T-cell (primary cell): ENCODE results near the gene MSN. TPM values are rescaled to one million over a fixed set of nuclear protein-coding genes. Genes with fewer than 3 reads are reported as not detected.
"Not testable (repeated sequence)": the region's sequence is repeated elsewhere in the genome, so short reads cannot be mapped to it uniquely, and the experiment has no call there.

Experiments
- ATAC-seq, 4 experiments: fragments of 200-7000 bp in 3 of 4; fragments of 150-1000 bp in 1 of 4; cut with Tn5 transposase; replicated peaks in 1 of 4; 1 replicate in 3 of 4; 2 replicates in 1 of 4; pipeline ENCODE4 v1.10.0; 2021; ENCODE audit warnings: moderate library complexity in 3 of 4, mild to moderate bottlenecking in 2 of 4, moderate number of reproducible peaks in 1 of 4
- CTCF ChIA-PET, 2 donors: fragments of 300-600 bp; sonication (Branson Sonifier 250); formaldehyde crosslinking; loops; one replicate each; lab custom pipeline; 2022; ENCODE audit warnings: antibody characterized with exemption in 2 of 2; lab: Charles Lee
- POLR2A ChIA-PET, 2 donors: fragments of 300-600 bp; sonication (Branson Sonifier 250); formaldehyde crosslinking; loops; one replicate each; lab custom pipeline; 2022; ENCODE audit warnings: antibody characterized with exemption in 2 of 2; lab: Charles Lee
- DNase-seq, 35 experiments: peaks; one replicate each; pipeline versions ENCODE4 v3.0.0 to v3.0.0-alpha.2; 2013 to 2023
- H3K27ac ChIP-seq: one replicate; pipeline ENCODE4 v1.5.1; 2013; ENCODE audit warnings: low read length
- H3K27me3 ChIP-seq, 2 experiments: replicated peaks in 1 of 2; 1 replicate in 1 of 2; 2 replicates in 1 of 2; pipeline versions ENCODE4 v1.6.1 to v1.7.0; 2013; ENCODE audit warnings: low read length in 1 of 2, mixed read lengths in 1 of 2; ENCODE audit not compliant: control insufficient read depth in 2 of 2, insufficient read depth in 2 of 2; ENCODE audit errors: extremely low read depth in 1 of 2
- H3K36me3 ChIP-seq, 2 donors: 1 replicate in 1 of 2; 2 replicates in 1 of 2; pipeline versions ENCODE4 v1.6.1 to v1.7.0; 2013; ENCODE audit warnings: low read length in 1 of 2; ENCODE audit not compliant: control insufficient read depth in 2 of 2, insufficient read depth in 1 of 2; ENCODE audit errors: extremely low read depth in 1 of 2
- H3K4me1 ChIP-seq, 2 experiments: 1 replicate in 1 of 2; 2 replicates in 1 of 2; pipeline versions ENCODE4 v1.6.1 to v1.7.0; 2013; ENCODE audit warnings: low read length in 2 of 2, mixed read lengths in 1 of 2; ENCODE audit not compliant: insufficient read depth in 2 of 2, control insufficient read depth in 1 of 2; ENCODE audit errors: extremely low read depth in 1 of 2
- H3K4me3 ChIP-seq, 2 donors: 1 replicate in 1 of 2; 2 replicates in 1 of 2; pipeline versions ENCODE4 v1.5.1 to v1.7.0; 2013; ENCODE audit warnings: mild to moderate bottlenecking in 2 of 2, low read length in 1 of 2, moderate library complexity in 1 of 2; ENCODE audit not compliant: control insufficient read depth in 1 of 2; ENCODE audit errors: extremely low read depth in 1 of 2
- H3K9me3 ChIP-seq: 2 replicates; pipeline ENCODE4 v1.7.0; 2013
- H3K27ac Mint-ChIP-seq, 2 donors: one replicate each; pipeline ENCODE4 v1.8.0; 2020 to 2021; ENCODE audit warnings: mild to moderate bottlenecking in 2 of 2, mixed read lengths in 2 of 2
- H3K27me3 Mint-ChIP-seq, 2 donors: one replicate each; pipeline ENCODE4 v1.8.0; 2021 to 2022; ENCODE audit warnings: mixed read lengths in 2 of 2
- H3K36me3 Mint-ChIP-seq: one replicate; pipeline ENCODE4 v1.8.0; 2021; ENCODE audit warnings: mixed read lengths
- H3K4me1 Mint-ChIP-seq, 3 donors: one replicate each; pipeline ENCODE4 v1.8.0; 2020 to 2022; ENCODE audit warnings: mixed read lengths in 3 of 3, mild to moderate bottlenecking in 1 of 3
- H3K4me3 Mint-ChIP-seq, 3 donors: one replicate each; pipeline ENCODE4 v1.8.0; 2020 to 2022; ENCODE audit warnings: mild to moderate bottlenecking in 3 of 3, mixed read lengths in 3 of 3, moderate library complexity in 3 of 3
- H3K9me3 Mint-ChIP-seq, 3 donors: one replicate each; pipeline ENCODE4 v1.8.0; 2020 to 2022; ENCODE audit warnings: mixed read lengths in 3 of 3
- WGBS: methylation state at CpG from one replicate; pipeline ENCODE4 v1.1.5; 2013; ENCODE audit warnings: missing lambda C conversion rate; ENCODE audit not compliant: insufficient coverage; 5-methylcytosine and 5-hydroxymethylcytosine counted together
- total RNA-seq, 35 experiments: library from RNA in 6 of 35; stranded (reverse) in 6 of 35; fragments of 120-200 nt in 1 of 35; gene quantifications; one replicate each; pipeline versions ENCODE4 v1.2.1 to v1.2.4 and lab custom pipeline; 2013 to 2026

MSN gene
- total RNA-seq, 5 donors from 2014 or later (not counting 1 experiment from before 2014, with no cell fraction given), result 324 to 383 (median 348) TPM

- H3K4me1 ChIP-seq, H3K9me3 ChIP-seq, H3K36me3 ChIP-seq, H3K4me3 Mint-ChIP-seq, H3K27me3 Mint-ChIP-seq, DNase-seq, H3K27ac ChIP-seq, H3K27me3 ChIP-seq, CTCF ChIA-PET, POLR2A ChIA-PET, ATAC-seq, H3K27ac Mint-ChIP-seq, H3K36me3 Mint-ChIP-seq, H3K4me3 ChIP-seq: not testable (repeated sequence)
- Mint-ChIP-seq H3K4me1 (peaks cover 27 to 48% (median 32%) of the 10 kb centered on the region in 3 donors), H3K9me3 (peaks cover 0 to 11% (median 0%) of the 10 kb centered on the region in 3 donors)
- WGBS, result no CpG with 5 or more reads among the region's 1 CpG
Measured at GRCh38 chrX:65759525-65759924, 92.1 kb downstream of the MSN start.

GRCh38 chrX:65769564-65770292, 102.3 kb downstream of the MSN start:
- POLR2A ChIA-PET, result interaction anchor here in 1 of 2 donors (0.5 kb wide), 1 partner anchor 99 kb away, joined by 3 read pairs; no protein-coding TSS in a partner anchor
- Histone ChIP-seq H3K9me3 (no peaks in the 10 kb centered on the region), H3K27me3 (no peaks in the 10 kb centered on the region), H3K4me1 (no peaks in the 10 kb centered on the region), H3K27ac (no peak overlapping the region), H3K4me3 (no peak overlapping the region), H3K36me3 (no peaks in the 10 kb centered on the region)
- no peak for ATAC-seq
- Mint-ChIP-seq H3K4me3 (no peak overlapping the region), H3K27me3 (peaks cover 0 to 8% of the 10 kb centered on the region in 2 donors), H3K36me3 (no peaks in the 10 kb centered on the region), H3K27ac (no peak overlapping the region), H3K9me3 (no peaks in the 10 kb centered on the region), H3K4me1 (peaks cover 3 to 13% (median 4%) of the 10 kb centered on the region in 3 donors)
- CTCF ChIA-PET, result no interaction called here
- WGBS, result no CpG with 5 or more reads among the region's 3 CpGs
- DNase-seq, result no peak

- no peak overlapping the region for H3K27ac ChIP-seq
- DNase-seq, result no peak
- ChIA-PET POLR2A (no interaction called here), CTCF (interaction anchor here in 1 of 2 donors (0.7 kb wide), 1 partner anchor 1564 kb away, joined by 3 read pairs; no protein-coding TSS in a partner anchor)
- no peak for ATAC-seq
- H3K4me3 ChIP-seq, result no peak overlapping the region
- no peaks in the 10 kb centered on the region for H3K4me1 ChIP-seq
- H3K9me3 ChIP-seq, result no peaks in the 10 kb centered on the region
- Mint-ChIP-seq H3K4me3 (no peak overlapping the region), H3K27ac (no peak overlapping the region), H3K27me3 (peaks cover 0 to 5% of the 10 kb centered on the region in 2 donors), H3K36me3 (no peaks in the 10 kb centered on the region), H3K4me1 (peaks cover 3 to 15% (median 4%) of the 10 kb centered on the region in 3 donors), H3K9me3 (no peaks in the 10 kb centered on the region)
- WGBS, result 100% methylated on average over 1 of the region's 5 CpGs
- no peaks in the 10 kb centered on the region for H3K36me3 ChIP-seq
- no peaks in the 10 kb centered on the region for H3K27me3 ChIP-seq
Measured at GRCh38 chrX:65772842-65773241, 105.4 kb downstream of the MSN start.

- POLR2A ChIA-PET, result interaction anchor here in 1 of 2 donors (0.6 kb wide), 1 partner anchor 148 kb away, joined by 3 read pairs; no protein-coding TSS in a partner anchor
- no peak overlapping the region for H3K4me3 Mint-ChIP-seq
- ATAC-seq, result no peak
- H3K4me3 ChIP-seq, result no peak overlapping the region
- no peak overlapping the region for H3K27ac ChIP-seq
- H3K27ac Mint-ChIP-seq, result no peak overlapping the region
- WGBS, result no CpG with 5 or more reads among the region's 2 CpGs
- H3K27me3 Mint-ChIP-seq, result peaks cover 0 to 15% of the 10 kb centered on the region in 2 donors
- no peaks in the 10 kb centered on the region for H3K9me3 ChIP-seq
- CTCF ChIA-PET, result interaction anchor here in 1 of 2 donors (0.6 kb wide), 1 partner anchor 1716 kb away, joined by 3 read pairs; no protein-coding TSS in a partner anchor
- no peaks in the 10 kb centered on the region for H3K9me3 Mint-ChIP-seq
- H3K36me3 Mint-ChIP-seq, result no peaks in the 10 kb centered on the region
- H3K27me3 ChIP-seq, result no peaks in the 10 kb centered on the region
- no peak for DNase-seq
- H3K4me1 Mint-ChIP-seq, result peaks cover 16 to 19% (median 17%) of the 10 kb centered on the region in 3 donors
- no peaks in the 10 kb centered on the region for H3K36me3 ChIP-seq
- peaks cover 0 to 3% of the 10 kb centered on the region in 2 experiments for H3K4me1 ChIP-seq
Measured at GRCh38 chrX:65781845-65782244, 114.4 kb downstream of the MSN start.

- Mint-ChIP-seq H3K4me3 (no peak overlapping the region), H3K4me1 (peaks cover 8 to 14% (median 11%) of the 10 kb centered on the region in 3 donors), H3K27me3 (peaks cover 0 to 9% of the 10 kb centered on the region in 2 donors), H3K9me3 (no peaks in the 10 kb centered on the region), H3K36me3 (no peaks in the 10 kb centered on the region), H3K27ac (no peak overlapping the region)
- no peak for DNase-seq
- Histone ChIP-seq H3K9me3 (no peaks in the 10 kb centered on the region), H3K4me1 (peaks cover 0 to 3% of the 10 kb centered on the region in 2 experiments), H3K36me3 (no peaks in the 10 kb centered on the region), H3K27me3 (no peaks in the 10 kb centered on the region), H3K27ac (no peak overlapping the region), H3K4me3 (no peak overlapping the region)
- ATAC-seq, result no peak
- ChIA-PET CTCF (no interaction called here), POLR2A (no interaction called here)
- no CpG with 5 or more reads among the region's 1 CpG for WGBS
Measured at GRCh38 chrX:65783746-65784145, 116.3 kb downstream of the MSN start.
